Umbilical cord (tissue), 2 donors: ENCODE results near the gene RBBP4. TPM values are rescaled to one million over a fixed set of nuclear protein-coding genes. Genes with fewer than 3 reads are reported as not detected.
A peak's percentile ranks its signal among the peaks of the same experiment; 100 is the strongest.
"Not testable (repeated sequence)": the region's sequence is repeated elsewhere in the genome, so short reads cannot be mapped to it uniquely, and the experiment has no call there.

Experiments used
- DNase-seq: peaks from one replicate; pipeline ENCODE4 v3.0.0-alpha.2; 2015; ENCODE audit warnings: low spot score
- total RNA-seq: library from RNA; depleted of rRNA; stranded (reverse); fragments of >200 nt; gene quantifications from one replicate; pipeline ENCODE4 v1.2.3, GENCODE V29; 2014; ENCODE audit warnings: low replicate concordance; ENCODE audit not compliant: insufficient read depth

Gene RBBP4
- total RNA-seq, 1 donor from 2014 or later: 53.2 TPM

DNA sequence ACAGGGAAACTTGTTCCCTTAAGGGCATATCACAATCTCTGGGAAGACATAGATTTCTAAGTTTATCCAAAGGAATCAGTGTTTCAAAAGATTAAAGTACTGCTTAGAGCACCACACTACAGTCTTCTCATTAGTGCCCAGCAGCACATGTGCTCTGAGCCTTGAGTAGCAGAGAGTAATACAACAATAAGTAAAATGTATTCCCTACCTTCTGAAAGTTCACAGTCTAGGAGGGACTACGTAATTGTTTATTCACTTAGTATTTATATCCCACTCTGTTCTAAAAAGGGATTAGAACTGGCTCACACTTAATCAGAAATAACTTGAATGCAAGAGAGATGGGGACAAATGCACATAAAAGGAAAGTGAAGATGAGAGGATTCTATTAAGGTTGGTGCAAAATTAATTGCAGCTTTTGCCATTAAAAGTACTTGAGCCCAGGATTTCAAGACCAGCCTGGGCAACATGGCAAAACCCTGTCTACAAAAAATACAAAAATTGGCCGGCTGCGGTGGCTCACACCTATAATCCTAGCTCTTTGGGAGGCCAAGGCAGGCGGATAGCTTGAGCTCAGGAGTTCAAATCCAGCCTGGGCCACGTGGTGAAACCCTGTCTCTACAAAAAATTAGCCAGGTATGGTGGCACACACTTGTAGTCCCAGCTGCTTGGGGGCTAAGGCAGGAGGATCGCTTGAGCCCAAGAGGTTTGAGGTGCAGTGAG is 42.6 kb downstream of the RBBP4 start:
- DNase-seq: no peak

DNA sequence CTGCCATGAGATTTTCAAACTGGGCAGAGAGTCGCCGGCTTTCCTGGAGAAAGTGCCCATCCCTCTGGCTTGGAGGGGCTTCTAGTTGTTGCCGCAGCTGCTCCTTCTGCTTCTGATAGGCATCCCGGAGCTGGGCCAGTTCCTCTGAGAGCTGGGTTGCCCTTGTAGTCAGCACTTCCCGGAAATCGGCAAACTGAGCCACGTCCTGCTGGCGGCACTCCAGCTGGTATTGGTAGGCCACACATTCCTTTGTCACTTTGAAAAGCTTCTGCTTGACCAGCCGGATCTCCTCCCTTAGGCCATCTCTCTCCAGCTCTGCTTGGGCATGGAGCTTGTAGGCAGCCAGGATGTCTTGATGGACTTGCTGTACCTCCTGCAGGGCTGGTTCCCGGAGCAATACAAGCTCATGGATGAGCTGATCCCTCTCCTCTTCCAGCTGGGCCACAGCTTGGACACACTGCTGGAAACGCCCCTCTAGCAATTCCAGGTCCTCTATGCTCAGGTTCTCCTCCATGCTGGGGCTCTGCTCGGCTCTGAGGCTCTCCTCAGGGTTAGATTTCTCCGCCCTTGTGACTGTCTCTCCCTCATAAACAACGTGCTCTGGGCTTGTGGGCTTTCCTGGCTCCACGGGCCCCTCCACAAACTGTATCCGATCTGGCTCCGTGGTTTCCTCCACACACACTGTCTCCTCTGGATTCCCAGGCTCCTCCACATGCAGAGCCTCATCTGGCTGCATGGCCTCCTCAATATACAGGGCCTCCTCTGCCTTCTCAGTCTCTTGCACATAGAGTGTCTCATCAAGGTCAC is 44.3 kb downstream of the RBBP4 start:
- no peak for DNase-seq

DNA sequence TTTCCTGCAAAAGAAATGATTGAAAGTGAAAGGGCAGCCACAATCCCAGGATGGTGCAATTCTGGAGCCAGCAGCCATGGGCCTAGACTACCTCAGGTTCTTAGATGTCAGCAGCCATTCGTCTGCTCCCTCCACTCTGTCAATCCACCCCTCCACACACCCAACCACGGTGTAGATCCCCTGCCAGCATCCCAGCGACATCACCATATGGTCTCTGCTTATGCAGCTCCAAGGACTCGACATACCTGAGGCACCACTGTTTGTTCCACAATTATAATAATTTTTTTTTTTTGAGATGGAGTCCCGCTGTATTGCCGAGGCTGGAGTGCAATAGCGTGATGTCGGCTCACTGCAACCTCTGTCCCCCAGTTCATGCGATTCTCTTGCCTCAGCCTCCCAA is 45.0 kb downstream of the RBBP4 start:
- DNase-seq: no peak

DNA sequence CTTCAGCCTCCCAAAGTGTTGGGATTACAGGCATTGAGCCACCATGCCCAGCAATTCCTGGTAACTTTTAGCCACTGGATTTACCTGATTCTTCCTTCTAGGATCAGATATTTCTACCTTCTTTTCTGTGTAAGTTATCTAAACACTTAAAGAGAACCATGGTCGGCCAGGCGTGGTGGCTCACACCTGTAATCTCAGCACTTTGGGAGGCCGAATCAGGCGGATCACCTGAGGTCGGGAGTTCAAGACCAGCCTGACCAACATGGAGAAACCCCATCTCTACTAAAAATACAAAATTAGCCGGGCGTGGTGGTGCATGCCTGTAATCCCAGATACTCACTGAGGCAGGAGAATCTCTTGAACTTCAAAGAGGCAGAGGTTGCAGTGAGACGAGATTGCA is 46.0 kb downstream of the RBBP4 start:
- not testable (repeated sequence) for DNase-seq

DNA sequence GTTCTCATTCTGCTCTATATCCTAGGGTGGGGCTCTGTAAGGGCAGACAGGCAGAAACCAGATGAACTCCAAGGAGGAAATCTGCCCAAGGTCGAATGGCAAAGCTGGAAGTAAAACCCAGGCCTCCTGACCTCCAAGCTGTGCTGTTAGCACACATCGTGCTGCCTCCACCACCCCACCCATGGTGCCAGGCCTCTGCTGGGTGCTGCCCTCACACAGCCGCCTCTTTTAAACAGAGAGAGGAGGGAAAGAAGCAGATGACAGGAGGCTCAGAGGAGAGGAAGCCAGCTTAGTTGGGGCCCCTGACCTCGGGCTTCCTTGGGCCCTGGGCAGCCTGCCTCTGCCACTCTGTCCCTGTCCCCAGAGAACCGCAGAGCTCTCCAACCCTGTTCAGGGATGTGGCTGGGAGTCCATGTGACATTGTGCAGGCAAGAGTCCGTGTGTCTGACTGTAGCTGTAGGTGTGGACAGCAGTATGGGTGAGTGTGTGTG is 50.5 kb downstream of the RBBP4 start:
- peak; percentile 62 for DNase-seq

DNA sequence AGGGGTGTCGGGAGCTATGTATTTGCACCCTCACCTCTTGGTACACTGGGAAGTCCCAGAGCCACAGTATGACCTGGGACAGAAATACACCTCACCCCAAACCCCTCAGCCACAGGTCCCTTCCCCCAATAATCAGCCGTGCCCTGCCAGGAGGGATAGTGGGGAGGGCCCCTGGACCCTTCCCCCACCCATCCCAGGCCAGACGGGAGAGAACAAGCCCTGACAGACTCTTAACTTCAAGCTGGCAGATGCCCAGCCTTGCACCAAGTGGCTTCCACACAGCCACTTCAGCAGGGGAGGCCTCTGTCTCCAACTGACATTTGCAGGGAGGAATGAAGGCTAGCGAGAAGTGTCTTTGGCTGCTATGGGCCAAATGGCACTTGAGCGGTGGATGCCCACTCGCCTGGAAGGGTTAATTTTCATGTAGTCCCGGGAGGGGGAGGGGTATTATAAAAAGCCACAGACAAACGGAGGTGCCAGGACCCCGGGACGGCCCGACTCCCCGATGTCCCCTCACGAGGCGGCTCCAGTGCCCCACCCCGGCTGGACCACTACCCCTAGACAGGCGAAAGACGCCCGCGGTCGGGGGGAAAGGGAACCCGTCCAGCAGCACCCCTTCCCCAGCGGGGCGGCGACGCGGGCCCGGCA is 51.1 kb downstream of the RBBP4 start:
- peak; percentile 45 for DNase-seq

DNA sequence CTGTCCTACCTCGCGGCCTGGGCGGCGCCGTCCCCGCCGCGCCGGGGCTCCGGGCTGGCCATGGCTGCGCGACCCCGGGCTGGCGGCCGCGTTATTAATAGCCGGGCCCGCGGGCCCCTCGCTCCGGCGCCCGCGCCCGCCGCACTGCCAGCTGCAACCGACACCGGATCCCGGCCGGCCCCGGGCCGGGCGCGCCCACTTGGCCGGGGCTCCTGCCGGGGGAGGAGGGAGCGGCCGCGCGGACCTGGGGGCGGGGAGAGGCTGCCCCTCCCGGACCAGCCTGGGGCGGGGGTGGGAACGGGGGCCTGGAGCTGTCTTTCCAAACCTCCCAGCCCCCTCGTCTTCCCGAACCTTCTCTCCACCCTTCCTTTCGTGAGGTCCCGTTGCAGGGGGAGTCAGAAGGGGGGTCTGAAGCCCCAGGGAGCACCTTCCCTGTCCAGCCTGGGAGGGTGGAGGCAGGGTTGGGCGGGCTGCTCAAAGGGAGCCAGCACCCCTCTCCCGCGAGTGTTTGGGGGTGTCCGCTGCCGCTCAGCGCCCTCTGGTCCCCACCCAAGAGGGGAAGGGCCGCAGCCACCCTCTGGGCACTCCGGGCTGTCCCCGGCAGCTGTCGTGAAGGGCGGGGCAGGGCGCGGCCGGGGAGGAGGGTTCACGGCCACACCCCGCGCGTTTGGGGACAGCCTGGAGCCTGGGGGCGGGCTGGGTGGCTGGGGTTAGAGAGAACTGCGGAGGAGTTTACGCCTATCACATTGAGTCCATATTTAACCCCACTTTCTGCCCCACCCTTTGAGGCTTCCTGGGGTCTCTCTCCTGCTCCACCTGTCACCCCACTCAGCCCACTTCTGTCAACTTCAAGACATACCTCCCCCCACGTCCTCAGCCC is 51.8 kb downstream of the RBBP4 start, which contains the start of gene SYNC:
Gene SYNC (minus strand): TSS at position 172 of the 880 bp plus-strand sequence. CDS start 110 bp downstream, at position 62.
- peak; percentile 70 for DNase-seq

DNA sequence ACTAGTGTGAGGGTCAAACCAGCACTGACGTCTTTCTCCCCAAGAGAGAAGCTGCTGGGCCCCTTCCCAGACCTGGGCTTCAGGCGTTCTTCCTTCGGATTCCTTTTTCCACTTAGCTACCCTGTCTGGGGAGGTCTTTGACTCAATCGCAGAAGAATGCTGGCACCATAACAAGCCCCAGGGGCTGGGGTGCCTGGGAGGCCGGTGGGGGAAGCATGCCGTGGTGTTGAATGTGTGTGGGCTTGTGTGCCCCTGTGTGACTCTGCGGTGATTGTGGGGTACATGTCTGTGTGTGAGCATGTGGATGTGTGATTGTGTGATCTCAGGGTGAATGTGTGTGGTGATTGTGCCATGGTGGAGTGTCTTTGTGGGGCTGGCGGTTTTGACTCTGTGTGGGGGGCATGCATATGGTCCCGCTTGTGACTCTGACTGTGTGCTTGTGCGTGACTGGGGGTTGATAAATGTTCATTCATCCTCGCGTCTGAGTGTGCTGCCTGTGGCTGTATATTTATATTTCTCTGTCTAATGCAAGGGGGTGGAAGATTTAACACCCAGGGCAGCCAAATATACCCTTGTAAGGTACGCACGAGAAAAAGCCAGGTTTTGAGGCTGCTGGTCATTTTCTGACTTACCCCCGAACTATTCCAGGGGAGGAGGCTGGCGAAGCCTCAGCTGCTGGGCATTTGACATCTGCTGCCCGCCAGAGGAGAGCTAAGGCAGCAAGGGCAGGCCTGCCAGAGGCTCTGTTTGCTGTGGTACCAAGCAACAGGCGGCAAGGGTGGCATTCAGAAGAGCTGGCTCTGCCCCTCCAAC is 52.7 kb downstream of the RBBP4 start:
- peak; percentile 88 for DNase-seq

DNA sequence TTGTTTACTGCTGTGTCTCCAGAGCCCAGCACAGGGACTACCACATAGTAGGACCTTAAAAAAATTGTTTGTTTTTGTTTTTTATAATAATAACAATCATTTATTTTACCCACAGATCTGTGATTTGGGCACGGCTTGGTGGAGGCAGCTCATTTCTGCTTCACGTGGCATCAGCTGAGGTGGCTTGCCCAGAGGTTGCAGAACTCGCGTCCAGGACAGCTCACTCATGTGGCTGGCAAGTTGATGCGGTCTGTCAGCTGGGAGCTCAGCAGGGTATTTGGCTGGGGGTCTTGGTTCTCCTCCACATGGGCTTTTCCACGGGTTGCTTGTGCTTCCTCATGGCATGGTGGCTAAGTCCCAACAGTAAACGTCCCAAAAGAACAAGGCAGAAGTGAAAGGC is 54.5 kb downstream of the RBBP4 start:
- no peak for DNase-seq

DNA sequence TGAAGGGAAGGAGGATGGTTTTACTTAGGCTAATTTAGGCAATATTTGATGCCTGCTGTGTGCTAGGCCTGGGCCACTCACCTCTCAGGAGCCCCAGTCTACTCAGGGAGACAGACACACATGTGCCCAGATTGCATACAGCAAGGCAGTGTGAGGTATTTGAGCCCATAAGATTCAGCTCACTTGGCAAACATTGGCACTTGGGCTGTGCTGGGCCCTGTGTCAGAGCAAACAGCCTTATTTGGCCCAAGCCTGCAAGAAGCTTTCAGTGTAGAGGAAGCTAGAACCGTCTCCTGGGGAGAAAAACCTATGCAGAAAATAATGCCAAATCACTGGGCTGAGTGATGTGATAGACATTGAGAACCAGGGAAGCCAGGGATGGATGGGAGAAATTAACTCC is 55.5 kb downstream of the RBBP4 start:
- DNase-seq: no peak

DNA sequence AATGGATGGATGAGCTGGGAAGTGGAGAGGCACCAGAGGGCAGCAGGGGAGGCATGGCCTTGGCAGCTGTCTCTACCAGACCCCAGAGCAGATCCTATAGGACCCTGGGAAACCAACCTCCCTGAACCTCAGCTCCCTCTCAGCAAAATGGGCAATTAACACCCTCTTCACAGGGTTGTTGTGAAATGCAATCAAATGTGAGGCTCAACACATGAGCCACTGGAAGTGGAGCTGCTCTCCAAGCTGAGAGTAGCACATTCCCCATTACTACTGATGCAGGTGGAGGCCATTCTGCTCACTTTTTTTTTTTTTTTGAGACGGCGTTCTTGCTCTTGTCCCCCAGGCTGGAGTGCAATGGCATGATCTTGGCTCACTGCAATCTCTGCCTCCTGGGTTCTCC is 58.1 kb downstream of the RBBP4 start:
- no peak for DNase-seq

DNA sequence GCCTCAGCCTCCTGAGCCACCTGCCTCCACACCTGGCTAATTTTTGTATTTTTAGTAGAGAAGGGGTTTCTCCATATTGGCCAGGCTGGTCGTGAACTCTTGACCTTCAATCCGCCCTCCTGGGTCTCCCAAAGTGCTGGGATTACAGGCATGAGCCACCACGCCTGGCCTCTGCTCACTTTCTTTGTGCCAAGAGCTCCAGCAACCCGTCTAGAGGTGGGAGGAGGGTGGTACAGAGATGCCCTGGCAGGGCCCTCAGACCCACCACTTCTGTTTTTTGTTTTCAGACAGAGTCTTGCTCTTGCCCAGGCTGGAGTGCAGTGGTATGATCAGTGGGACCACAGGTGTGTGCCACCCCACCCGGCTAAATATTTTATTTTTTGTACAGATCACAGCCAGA is 58.5 kb downstream of the RBBP4 start:
- no peak for DNase-seq

DNA sequence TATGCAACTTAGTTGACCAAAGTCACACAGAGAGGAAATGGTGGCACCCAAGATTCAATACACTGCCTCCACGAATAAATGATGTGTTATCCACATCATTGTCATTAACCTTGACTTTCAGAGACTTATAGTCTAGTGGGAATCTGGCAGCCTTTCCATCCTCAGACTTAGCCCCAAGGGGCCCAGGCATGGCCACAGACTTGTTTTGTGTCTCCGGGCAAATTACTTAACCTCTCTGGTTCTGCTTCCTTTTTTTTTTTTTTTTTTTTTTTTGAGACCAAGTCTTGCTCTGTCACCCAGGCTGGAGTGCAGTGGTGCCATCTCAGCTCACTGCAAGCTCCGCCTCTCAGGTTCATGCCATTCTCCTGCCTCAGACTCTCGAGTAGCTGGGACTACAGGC is 60.2 kb downstream of the RBBP4 start:
- DNase-seq: not testable (repeated sequence)

DNA sequence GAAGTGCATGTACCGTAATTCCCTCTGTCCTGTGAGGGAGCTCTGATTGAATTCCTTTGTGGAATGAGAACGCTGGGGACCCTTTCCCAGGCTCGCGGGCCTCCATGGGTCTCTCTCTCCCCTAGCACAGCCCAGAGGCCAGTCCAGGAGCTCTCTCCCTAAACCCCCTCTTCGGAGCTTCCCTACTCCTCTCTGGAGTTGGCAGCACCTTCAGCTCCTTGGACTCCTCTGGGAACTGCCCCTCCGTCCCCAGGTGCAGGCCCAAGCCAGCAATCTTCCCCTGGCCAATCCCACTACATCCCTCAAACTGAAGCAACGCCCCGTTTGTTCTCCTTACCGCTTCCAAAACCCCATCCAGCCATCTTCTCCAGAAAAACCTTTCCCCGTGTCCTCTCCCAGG is 62.1 kb downstream of the RBBP4 start:
- no peak for DNase-seq

DNA sequence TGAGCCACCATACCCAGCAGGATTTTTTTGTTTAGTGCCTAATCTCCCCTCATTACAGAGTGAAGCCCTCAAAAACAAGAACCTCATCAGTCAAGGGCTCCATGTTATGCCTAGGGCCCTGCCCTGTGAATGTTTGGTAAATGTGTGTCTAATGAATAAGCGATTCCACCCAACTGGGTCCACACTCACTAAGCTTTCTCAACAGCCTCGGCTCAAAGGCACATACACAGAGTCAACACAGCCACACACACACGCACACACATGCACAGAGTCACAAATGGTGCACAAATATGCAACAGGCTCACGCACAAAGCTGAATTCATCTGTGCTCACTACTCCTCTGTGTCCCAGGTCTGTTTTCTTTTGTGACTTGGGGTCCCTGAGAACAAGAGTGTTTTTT is 63.3 kb downstream of the RBBP4 start:
- DNase-seq: no peak

DNA sequence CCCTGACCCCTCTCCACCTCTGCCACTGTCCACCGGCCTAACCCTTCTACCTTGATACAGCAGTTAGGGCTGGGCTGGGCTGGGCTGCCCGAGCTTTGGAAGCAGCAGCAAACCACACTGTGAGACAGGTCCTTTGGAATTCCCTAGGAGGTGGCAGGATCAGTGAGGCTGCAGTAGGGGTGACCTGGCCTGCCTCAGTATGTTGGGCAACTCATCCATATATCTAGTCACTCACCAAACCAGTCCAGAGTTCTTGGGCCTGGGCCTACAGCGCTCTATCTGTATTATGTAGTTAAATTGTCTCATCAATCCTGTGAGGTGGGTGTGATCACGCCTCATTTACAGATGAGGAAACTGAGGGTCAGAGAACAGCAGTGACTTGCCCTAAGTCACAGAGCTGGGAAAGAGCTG is 64.9 kb downstream of the RBBP4 start:
- no peak for DNase-seq

DNA sequence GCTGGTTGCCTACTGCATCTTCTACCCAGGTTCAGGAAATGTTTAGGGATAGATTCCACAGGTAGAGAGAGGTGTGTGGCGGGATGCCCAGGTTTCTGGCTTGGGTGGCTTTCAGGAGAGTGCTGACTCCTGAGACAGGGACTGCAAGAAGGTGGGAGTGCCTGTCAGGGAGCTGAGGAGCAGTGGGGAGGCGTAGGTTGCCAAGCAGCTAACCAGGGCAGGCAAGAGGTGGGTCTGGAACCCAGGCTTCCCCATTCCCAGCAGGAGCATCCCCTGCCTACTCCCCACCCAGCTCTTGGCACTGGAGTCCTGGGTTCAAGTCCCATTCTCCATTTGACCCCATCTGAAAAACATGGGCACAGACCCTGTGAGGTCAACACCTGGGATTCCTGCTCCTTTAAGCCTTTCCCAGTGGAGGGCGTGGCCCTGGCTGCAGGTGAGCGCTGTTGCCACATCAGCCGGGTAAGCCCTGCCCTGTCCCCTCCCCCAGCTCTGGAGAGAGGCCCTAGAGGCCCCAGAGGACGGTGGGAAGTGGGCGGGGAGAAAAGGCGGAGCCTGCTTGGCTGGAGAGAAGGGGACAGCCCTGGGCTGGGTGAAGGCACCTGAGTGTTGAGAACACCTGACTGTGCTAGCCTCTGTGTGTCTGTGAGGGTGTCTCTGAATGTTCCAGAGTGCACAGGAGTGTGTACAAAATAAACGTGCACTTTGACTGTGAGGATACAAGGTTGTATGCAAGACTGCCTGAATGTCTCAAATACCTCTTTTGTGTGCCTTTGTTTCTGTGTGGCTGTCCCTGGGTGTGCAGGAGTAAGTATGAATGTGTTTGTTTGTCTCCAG is 65.5 kb downstream of the RBBP4 start:
- DNase-seq: peak; percentile 81

DNA sequence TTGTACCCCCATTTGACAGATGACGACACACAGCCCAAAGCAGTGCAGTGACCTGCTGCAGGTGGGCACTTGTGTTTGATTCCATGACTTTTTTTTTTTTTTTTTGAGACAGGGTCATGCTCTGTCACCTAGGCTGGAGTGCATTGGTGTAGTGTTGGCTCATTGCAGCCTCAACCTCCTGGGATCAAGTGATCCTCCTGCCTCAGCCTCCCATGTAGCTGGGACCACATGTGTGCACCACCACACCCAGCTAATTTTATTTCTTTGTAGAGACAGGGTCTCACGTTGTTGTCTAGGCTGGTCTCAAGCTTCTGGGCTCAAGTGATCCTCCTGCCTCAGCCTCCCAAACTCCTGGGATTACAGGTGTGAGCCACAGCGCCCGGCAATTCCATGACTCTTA is 66.5 kb downstream of the RBBP4 start:
- no peak for DNase-seq

DNA sequence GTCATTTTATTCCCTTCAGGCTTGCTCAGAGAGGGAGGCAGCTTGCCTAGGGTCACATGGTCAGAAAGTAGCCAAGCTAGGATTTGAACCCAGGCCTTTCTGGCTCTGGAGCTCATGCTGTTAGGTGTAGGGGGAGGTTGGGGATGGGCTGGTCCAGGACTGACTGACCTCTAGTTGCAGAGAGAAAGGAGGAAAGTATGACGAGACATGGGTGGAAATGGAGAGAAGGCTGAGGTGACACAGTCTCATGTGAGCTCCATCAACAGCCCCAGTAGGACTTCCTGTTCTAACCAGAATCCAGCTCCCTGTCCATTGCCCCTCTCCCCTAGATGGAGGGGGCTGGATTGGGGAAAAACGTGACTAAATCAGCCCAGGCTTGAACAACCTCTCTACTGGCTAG is 67.0 kb downstream of the RBBP4 start:
- DNase-seq: no peak

DNA sequence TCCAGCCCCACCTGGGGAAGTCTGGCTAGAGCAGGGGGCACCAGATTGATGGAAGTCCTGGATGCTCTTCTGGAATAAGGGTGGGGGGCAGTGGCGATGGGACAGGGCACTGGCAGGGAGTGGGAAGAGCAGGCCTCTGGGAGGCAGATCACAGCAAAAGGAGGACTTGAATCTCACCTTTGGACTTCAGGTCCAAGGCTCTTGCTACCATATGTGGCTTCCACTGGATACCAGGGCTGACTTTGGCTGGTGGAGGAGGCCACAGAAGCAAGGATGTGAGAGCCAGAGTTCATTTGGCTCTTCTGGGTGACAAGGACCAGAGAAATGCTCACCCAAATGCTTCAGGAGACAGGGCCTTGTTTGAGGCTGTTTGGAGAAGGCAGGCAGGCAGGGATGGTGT is 67.5 kb downstream of the RBBP4 start:
- no peak for DNase-seq
